ENCODE measurements around the gene ZG16. TPM values are rescaled to one million over a fixed set of nuclear protein-coding genes. Genes with fewer than 3 reads are reported as not detected.

Gene ZG16
- total RNA-seq, 1 experiment from 2014 or later, result 0.26 TPM

DNA sequence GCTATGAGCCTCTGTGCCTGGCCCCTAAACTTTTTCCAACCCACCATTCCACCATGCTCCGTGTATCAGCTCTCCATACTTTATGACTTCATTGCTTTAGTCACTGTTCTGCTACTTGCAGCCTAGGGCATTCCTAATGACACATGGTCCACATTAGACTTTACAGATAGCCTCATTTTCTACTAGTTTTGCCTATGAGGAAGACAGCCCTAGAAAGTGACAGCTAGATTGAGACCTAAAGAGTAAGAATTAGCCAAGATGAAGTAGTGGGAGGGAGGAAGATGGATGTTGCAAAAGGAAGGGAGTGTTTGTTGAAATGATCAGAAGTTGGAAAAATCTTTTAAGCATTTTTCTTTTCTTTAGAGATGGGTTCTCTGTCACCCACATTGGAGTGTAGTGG is 43.3 kb upstream of the ZG16 start:
- Histone ChIP-seq H2AFZ (no peak overlapping the region), H3F3A (ENCODE audit: insufficient read depth, low read depth) (peaks cover 11% of the 10 kb centered on the region; the same call in 1 of the 2 replicates), H3K4me2 (no peak overlapping the region), H3K9me3 (ENCODE audit: insufficient read depth, low read depth) (no peaks in the 10 kb centered on the region), H3K79me2 (ENCODE audit: low read depth) (no peaks in the 10 kb centered on the region), H3K9me2 (ENCODE audit: insufficient read depth) (no peaks in the 10 kb centered on the region), H3K4me3 (no peak overlapping the region), H3K36me3 (ENCODE audit: low read depth) (no peaks in the 10 kb centered on the region), H3K27ac (no peak overlapping the region), H4K20me1 (ENCODE audit: insufficient read depth) (no peaks in the 10 kb centered on the region), H3K4me1 (replicated peaks; ENCODE audit: insufficient read depth) (peaks cover 8% of the 10 kb centered on the region), H3K27me3 (ENCODE audit: insufficient read depth, low read depth) (no peaks in the 10 kb centered on the region)
- no peak for TF ChIP-seq EZH2 (IDR thresholded peaks at IDR 0.05; ENCODE audit: low read depth)
- TF ChIP-seq, protein P1, sequence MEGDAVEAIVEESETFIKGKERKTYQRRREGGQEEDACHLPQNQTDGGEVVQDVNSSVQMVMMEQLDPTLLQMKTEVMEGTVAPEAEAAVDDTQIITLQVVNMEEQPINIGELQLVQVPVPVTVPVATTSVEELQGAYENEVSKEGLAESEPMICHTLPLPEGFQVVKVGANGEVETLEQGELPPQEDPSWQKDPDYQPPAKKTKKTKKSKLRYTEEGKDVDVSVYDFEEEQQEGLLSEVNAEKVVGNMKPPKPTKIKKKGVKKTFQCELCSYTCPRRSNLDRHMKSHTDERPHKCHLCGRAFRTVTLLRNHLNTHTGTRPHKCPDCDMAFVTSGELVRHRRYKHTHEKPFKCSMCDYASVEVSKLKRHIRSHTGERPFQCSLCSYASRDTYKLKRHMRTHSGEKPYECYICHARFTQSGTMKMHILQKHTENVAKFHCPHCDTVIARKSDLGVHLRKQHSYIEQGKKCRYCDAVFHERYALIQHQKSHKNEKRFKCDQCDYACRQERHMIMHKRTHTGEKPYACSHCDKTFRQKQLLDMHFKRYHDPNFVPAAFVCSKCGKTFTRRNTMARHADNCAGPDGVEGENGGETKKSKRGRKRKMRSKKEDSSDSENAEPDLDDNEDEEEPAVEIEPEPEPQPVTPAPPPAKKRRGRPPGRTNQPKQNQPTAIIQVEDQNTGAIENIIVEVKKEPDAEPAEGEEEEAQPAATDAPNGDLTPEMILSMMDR (conservative IDR thresholded peaks at IDR 0.05), result no peak
- BruUV-seq (replicated peaks), result no TSS peak
- intact Hi-C loops (cut with micrococcal nuclease; ENCODE audit: unreplicated experiment), result no loop called here
- POLR2A ChIA-PET (ENCODE audit: unreplicated experiment), result no interaction called here
- CTCF ChIA-PET, result interaction anchor here (0.6 kb wide), 1 partner anchor 50 kb away, joined by 19 read pairs; no protein-coding TSS in a partner anchor
- DNase-seq, result no peak

DNA sequence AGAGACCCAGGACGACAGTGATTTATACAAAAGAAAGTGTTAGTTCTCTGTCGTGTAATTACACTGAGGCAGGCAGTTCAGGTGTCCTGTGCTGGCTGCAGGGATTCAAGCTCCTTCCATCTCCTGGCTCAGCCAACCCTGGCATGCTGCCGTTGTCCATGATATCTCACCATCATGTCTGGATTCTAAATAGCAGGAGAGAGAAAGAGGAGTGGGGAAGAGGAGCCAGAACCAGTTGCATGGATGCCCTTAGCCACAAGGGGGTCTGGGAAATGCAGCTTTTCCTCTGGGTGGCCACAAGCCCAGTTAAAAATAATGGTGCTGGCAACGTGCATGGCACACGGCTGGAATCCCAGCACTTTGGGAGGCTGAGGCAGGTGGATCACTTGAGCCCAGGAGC is 41.9 kb upstream of the ZG16 start:
- BruUV-seq (replicated peaks), result no TSS peak
- POLR2A ChIA-PET (ENCODE audit: unreplicated experiment), result no interaction called here

DNA sequence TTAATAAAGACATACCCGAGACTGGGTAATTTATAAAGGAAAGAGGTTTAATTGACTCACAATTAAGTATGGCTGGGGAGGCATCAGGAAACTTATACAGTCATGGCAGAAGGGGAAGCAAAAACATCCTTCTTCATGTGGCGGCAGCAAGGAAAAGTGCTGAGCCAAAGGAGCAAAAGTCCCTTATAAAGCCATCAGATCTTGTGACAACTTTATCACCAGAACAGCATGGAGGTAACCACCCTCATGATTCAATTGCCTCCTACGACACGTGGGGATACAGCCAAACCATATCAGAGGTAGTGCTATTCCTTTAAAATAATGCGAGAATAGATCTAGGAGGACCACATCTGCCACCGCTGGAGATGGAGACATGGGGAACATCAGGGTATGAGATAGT is 41.3 kb upstream of the ZG16 start:
- intact Hi-C loops (cut with micrococcal nuclease; ENCODE audit: unreplicated experiment), result no loop called here
- no peaks in the 10 kb centered on the region for H3K27me3 ChIP-seq (ENCODE audit: insufficient read depth, low read depth)
- H3K4me2 ChIP-seq, result no peak overlapping the region
- no peak overlapping the region for H2AFZ ChIP-seq
- no peak for DNase-seq
- no peaks in the 10 kb centered on the region for H3K9me3 ChIP-seq (ENCODE audit: insufficient read depth, low read depth)
- POLR2A ChIA-PET (ENCODE audit: unreplicated experiment), result no interaction called here
- CTCF ChIA-PET, result interaction anchor here (0.6 kb wide), 1 partner anchor 1246 kb away, joined by 14 read pairs; no protein-coding TSS in a partner anchor
- no peaks in the 10 kb centered on the region for H3K36me3 ChIP-seq (ENCODE audit: low read depth)
- BruUV-seq (replicated peaks), result no TSS peak
- H4K20me1 ChIP-seq (ENCODE audit: insufficient read depth), result no peaks in the 10 kb centered on the region
- H3K79me2 ChIP-seq (ENCODE audit: low read depth), result no peaks in the 10 kb centered on the region
- H3K27ac ChIP-seq, result no peak overlapping the region
- H3K9me2 ChIP-seq (ENCODE audit: insufficient read depth), result no peaks in the 10 kb centered on the region
- no peak overlapping the region for H3K4me3 ChIP-seq
- TF ChIP-seq, protein P1 (conservative IDR thresholded peaks at IDR 0.05), result no peak
- TF ChIP-seq EZH2 (IDR thresholded peaks at IDR 0.05; ENCODE audit: low read depth), result no peak
- H3K4me1 ChIP-seq (replicated peaks; ENCODE audit: insufficient read depth), result peaks cover 8% of the 10 kb centered on the region
- H3F3A ChIP-seq (ENCODE audit: insufficient read depth, low read depth), result peaks cover 11% of the 10 kb centered on the region; the same call in 1 of the 2 replicates

More for the DNA sequence above, 41.9 kb upstream of the ZG16 start:
- Histone ChIP-seq H2AFZ (no peak overlapping the region), H4K20me1 (ENCODE audit: insufficient read depth) (no peaks in the 10 kb centered on the region), H3K9me3 (ENCODE audit: insufficient read depth, low read depth) (no peaks in the 10 kb centered on the region), H3K4me2 (no peak overlapping the region), H3F3A (ENCODE audit: insufficient read depth, low read depth) (peaks cover 11% of the 10 kb centered on the region; the same call in 1 of the 2 replicates), H3K79me2 (ENCODE audit: low read depth) (no peaks in the 10 kb centered on the region), H3K4me1 (replicated peaks; ENCODE audit: insufficient read depth) (peaks cover 8% of the 10 kb centered on the region), H3K27me3 (ENCODE audit: insufficient read depth, low read depth) (no peaks in the 10 kb centered on the region), H3K27ac (no peak overlapping the region), H3K9me2 (ENCODE audit: insufficient read depth) (no peaks in the 10 kb centered on the region), H3K36me3 (ENCODE audit: low read depth) (no peaks in the 10 kb centered on the region), H3K4me3 (no peak overlapping the region)
- no peak for TF ChIP-seq EZH2 (IDR thresholded peaks at IDR 0.05; ENCODE audit: low read depth)
- TF ChIP-seq, protein P1 (conservative IDR thresholded peaks at IDR 0.05), result no peak; the same call in 1 of the 2 replicates
- CTCF ChIA-PET, result interaction anchor here (0.6 kb wide), 1 partner anchor 1246 kb away, joined by 14 read pairs; no protein-coding TSS in a partner anchor
- no peak for DNase-seq
- intact Hi-C loops (cut with micrococcal nuclease; ENCODE audit: unreplicated experiment), result no loop called here
